ENCODE results near the gene C16orf92.
"Not testable (repeated sequence)": the region's sequence is repeated elsewhere in the genome, so short reads cannot be mapped to it uniquely, and the experiment has no call there.

The C16orf92 gene

GRCh38 chr16:30027588-30028437 is 4.8 kb downstream of the C16orf92 start:
- no peak for DNase-seq (ENCODE audit: low read depth)

DNA sequence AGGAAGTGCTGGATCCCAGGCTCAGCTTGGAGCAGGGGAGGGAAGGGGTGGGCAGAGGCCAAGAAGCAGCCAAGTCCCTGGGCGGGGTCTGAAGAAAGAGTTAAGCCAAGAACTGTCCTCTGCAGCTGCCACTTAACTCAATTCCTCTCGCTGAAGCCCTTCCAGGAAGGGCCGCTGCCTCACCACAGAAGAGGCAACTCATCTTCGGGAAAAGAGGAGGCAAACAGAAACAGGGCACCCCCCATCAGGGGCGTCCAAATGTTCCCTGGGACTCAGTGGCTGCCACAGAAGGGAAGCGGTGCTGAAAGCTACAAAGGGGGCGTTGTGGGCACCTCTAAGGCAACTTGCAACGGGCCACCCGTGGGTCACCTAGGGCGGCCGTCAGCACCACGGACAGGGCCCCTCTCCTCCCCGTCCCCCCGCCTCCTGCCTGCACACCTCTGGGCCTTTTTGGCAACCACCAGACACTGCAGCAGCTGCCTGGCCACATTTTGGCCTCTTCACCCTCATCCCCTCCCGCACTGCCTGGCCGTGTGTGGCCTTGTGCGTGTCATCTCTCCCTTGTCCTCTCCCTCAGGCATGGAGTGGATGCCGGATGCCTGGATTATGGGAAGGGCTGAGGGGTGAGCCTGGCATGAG is 5.6 kb downstream of the C16orf92 start:
- DNase-seq (ENCODE audit: low read depth) = no peak

- no peak for DNase-seq (ENCODE audit: low read depth)
Measured at GRCh38 chr16:30030011-30030685, 7.2 kb downstream of the C16orf92 start.

- DNase-seq (ENCODE audit: low read depth) = no peak
Measured at GRCh38 chr16:30030841-30031413, 7.9 kb downstream of the C16orf92 start, which contains the start of gene TLCD3B. TSS of gene TLCD3B (minus strand) at chr16:30031271. CDS start at chr16:30030527, 744 bp downstream.

GRCh38 chr16:30031477-30031918 is 8.5 kb downstream of the C16orf92 start:
- no peak for DNase-seq (ENCODE audit: low read depth)

DNA sequence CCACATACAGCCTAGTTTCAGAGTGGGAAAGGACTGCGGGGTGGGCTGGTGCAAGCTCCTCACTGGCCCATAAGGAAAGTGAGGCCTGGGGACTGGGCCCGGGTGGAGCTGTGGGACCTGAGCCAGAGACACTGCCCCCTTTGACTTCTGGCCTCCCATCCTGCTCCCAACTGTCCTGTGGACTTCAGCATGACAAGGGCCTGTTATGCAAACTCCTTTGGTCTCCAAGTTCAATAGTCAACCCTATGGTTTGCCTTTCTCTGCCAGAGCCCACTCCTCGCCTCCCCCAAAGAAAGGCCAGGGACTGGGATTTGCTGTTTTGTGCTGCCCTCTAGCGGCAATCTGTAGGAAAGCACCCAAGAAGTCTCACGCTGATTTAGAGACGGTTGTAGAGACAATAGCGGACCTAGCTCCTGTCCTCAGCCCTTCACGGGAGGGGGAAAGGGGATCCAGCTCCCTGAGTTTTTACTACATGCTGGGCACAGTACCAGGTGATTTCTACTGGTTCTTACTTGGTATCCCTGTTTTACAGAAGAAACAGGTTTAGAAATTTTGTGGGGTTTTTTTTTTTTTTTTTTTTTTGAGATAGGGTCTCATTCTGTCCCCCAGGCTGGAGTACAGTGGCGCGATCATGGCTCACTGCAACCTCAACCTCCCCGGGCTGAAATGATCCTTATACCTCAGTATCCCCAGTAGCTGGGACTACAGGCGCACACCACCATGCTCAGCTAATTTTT is 9.3 kb downstream of the C16orf92 start:
- peak; percentile 51 for DNase-seq (ENCODE audit: low read depth)

DNA sequence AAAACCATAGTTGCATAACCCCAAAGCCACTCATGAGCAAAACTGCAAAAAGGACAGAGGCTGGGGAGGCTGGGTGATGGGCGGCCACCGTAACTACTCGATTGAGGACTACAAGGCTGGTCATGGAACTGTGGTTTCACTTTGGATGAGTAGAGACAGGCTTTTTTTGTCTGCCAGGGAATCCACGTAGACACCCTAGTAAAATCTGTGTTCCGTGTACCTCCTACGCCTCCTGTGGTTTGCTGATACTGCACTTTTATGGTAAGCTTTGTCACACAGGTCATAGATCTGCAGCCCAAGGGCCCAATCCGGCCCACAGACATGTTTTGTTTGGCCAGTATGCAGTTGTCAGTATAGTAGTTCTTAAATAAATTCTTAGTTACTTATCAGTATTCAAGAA is 10.3 kb downstream of the C16orf92 start:
- DNase-seq (ENCODE audit: low read depth) = no peak

DNA sequence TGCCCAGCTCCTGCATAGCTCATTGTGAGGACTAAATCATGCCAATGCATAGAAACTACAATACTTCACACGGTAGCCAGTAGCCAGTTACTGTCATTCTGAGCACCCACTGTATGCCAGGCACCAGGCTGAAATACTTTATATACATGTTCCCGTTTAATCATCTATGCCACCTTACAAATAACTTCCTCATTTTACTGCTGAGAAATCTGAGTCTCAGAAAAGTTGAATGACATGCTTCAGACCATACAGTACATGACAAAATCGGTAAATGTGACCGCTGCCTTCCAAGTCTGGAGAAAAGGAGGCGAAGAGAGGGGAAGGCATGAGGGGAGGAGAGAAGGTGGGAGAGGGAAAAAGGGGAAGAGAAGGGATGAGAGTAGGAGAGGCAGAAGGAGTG is 17.2 kb downstream of the C16orf92 start:
- no peak for DNase-seq (ENCODE audit: low read depth)

DNA sequence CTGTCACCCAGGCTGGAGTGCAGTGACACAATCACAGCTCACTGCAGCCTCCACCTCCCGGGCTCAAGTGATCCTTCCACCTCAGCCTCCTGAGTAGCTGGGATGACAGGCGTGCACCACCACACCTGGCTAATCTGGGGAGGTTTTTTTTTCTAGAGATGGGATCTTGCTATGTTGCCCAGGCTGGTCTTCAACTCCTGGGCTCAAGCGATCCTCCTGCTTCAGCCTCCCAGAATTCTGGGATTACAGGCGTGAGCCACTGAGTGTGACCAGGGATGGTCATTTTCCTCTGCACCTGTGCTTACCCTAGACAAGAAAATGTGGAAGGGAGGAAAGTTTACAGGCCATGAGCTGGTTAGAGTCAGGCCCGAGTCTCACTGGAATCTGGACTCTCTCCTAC is 17.7 kb downstream of the C16orf92 start:
- not testable (repeated sequence) for DNase-seq (ENCODE audit: low read depth)

DNA sequence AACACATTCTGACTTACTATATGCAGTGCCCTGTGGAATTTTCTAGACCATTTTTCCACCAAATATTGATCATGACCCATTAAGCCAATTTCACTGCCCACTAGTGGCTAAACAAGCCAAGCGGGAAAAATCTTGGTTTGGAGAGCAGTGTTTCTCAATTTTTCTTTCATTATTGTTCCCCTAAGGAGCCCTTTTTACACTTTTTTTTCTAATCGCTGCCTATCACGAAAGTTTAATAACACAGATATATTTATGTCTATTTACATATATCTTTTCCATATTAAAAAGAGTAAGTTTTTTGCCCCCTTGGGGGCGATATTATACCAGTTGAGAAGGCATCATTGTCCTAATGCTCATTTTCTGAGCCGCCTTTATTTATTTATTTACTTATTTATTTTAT is 18.8 kb downstream of the C16orf92 start:
- DNase-seq (ENCODE audit: low read depth) = no peak

DNA sequence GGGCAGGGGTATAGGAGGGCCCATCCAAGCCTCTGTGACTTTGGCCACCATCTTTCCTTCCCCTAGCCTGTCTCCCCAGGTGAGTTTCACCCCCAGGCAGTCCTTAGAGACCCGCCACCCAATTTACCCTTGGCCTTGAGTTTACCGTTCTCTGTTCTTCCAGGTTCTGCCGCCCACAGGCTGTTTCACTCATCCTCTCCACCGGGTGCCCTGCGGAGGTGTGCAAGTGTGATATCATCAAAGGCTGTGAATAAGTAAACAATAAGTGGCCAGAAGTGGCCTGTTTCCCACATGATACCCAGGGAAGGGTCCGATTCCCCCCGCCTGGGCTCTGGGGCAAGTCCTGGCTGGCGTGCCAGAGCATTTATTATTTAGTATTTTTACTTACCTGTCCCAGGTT is 23.2 kb downstream of the C16orf92 start:
- no peak for DNase-seq (ENCODE audit: low read depth)

GRCh38 chr16:30046588-30046987 is 23.6 kb downstream of the C16orf92 start:
- no peak for DNase-seq (ENCODE audit: low read depth)

GRCh38 chr16:30049871-30050270 is 26.9 kb downstream of the C16orf92 start:
- no peak for DNase-seq (ENCODE audit: low read depth)

- no peak for DNase-seq (ENCODE audit: low read depth)
Measured at GRCh38 chr16:30051518-30051917, 28.5 kb downstream of the C16orf92 start.

DNA sequence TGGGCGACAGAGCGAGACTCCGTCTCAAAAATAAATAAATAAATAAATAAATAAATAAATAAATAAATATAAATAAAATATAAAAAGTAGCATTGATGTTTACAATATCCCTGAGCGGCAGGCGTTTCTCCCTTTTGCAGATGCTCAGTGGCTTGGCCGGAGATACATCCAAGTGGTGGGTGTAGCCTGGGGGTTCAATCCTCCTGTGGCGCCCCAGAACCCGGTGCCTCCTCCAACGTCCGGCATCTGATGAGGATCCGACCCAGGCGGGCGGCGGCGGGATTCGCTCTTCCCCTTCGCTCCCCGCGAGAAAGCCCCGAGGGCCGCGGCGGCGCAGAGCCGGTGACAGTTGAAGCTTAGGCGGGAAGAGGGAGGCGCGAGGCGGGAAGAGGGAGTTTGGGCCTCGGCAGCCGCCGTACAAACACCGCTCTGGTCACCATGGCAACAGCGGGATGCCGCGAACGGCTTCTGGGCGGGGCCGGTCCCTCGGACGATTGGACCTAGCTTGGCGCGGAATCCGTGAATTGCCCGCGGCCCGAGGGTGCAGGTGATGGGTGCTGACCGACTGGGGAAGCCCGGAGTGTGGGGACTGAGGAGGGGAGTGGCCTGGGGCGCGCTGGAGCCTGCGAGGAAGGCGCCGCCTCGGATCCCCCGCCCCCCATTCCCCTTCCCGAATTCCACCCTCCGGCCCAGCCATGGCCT is 29.8 kb downstream of the C16orf92 start:
- peak; percentile 76 for DNase-seq (ENCODE audit: low read depth)

- DNase-seq (ENCODE audit: low read depth) = no peak
Measured at GRCh38 chr16:30053376-30054015, 30.5 kb downstream of the C16orf92 start.

DNA sequence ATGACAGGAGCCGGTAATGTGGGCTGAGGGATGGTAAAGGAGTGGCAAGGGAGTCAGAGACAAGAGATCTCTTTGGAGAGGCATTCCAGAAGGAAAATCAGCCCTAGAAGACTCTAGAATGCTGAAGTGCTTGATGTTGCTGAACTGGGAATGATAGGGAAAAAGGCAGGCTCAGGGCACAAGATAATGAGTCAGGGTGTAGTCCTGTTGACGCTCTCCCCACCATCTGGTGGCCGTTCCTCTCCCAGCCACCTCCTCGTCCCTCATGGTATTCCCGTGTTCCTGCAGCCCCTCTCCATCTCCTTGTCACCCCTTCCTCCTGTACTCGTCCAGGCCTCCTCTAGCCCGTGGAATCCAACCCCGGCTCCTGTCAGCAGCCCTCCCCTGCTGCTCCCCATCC is 31.5 kb downstream of the C16orf92 start:
- no peak for DNase-seq (ENCODE audit: low read depth)

GRCh38 chr16:30054959-30055553 is 32.1 kb downstream of the C16orf92 start:
- DNase-seq (ENCODE audit: low read depth) = peak; percentile 30

DNA sequence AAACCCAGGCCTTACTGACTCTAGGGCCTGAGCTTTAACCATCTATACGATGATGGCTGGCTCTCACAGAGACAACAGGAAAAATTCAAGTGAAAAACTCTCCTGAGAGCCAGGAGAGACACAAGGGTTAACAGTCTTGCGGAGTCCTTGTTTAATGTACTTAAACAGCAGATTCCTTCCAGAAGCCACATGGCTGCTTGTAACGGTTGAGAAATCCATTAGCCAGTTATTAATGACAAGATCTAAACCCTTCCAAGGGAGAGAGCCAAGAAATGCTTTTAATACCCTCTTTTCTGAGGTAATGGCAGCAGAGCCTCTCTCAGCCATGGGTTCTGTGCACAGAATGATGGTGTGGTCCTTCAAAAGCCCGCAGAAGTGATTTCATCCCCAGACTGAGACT is 37.3 kb downstream of the C16orf92 start:
- no peak for DNase-seq (ENCODE audit: low read depth)

Data from T follicular helper cell (primary cell).